Neural progenitor cell (in vitro differentiated cells): ENCODE data around the gene ACTL7B. TPM values are rescaled to one million over a fixed set of nuclear protein-coding genes. Genes with fewer than 3 reads are reported as not detected.
A peak's percentile ranks its signal among the peaks of the same experiment; 100 is the strongest.

Experiments
- DNase-seq: peaks from one replicate; pipeline ENCODE4 v3.0.0-alpha.2; 2016; ENCODE audit warnings: low spot score
- H2AFZ ChIP-seq: fragments of 200-600 bp; sonication (generic); replicated peaks from 2 replicates; pipeline ENCODE4 v1.6.1; 2016; ENCODE audit warnings: antibody characterized with exemption
- H3F3A ChIP-seq: fragments of 200-600 bp; sonication (generic); 2 replicates; pipeline ENCODE4 v1.6.1; 2016; ENCODE audit warnings: antibody characterized with exemption, low read depth
- H3K27ac ChIP-seq: fragments of 200-600 bp; sonication (generic); 2 replicates; pipeline ENCODE4 v1.5.1; 2016; ENCODE audit warnings: mild to moderate bottlenecking
- H3K27me3 ChIP-seq: fragments of 200-600 bp; sonication (generic); 2 replicates; pipeline ENCODE4 v1.6.1; 2016; ENCODE audit warnings: mild to moderate bottlenecking, moderate library complexity
- H3K36me3 ChIP-seq: fragments of 200-600 bp; sonication (generic); 2 replicates; pipeline ENCODE4 v1.5.1; 2016
- H3K4me1 ChIP-seq: fragments of 200-600 bp; sonication (generic); 2 replicates; pipeline ENCODE4 v1.6.1; 2016; ENCODE audit warnings: mixed run types
- H3K4me2 ChIP-seq: fragments of 200-600 bp; sonication (generic); 2 replicates; pipeline ENCODE4 v1.6.1; 2016
- H3K4me3 ChIP-seq: fragments of 200-600 bp; sonication (generic); 2 replicates; pipeline ENCODE4 v1.5.1; 2016
- H3K79me2 ChIP-seq: fragments of 200-600 bp; sonication (generic); 2 replicates; pipeline ENCODE4 v1.6.1; 2016; ENCODE audit warnings: low read depth
- H3K9ac ChIP-seq: fragments of 200-600 bp; sonication (generic); 2 replicates; pipeline ENCODE4 v1.6.1; 2016
- H3K9me3 ChIP-seq: fragments of 200-600 bp; sonication (generic); 2 replicates; pipeline ENCODE4 v1.5.1; 2016; ENCODE audit warnings: low read depth
- H4K20me1 ChIP-seq: fragments of 200-600 bp; sonication (generic); 2 replicates; pipeline ENCODE4 v1.6.1; 2016; ENCODE audit warnings: low read depth
- H3K27ac Mint-ChIP-seq: 3 replicates; pipeline ENCODE4 v1.8.0; 2021; ENCODE audit warnings: mixed read lengths
- H3K27me3 Mint-ChIP-seq: 2 replicates; pipeline ENCODE4 v1.8.0; 2022; ENCODE audit warnings: low read depth, mild to moderate bottlenecking, inconsistent platforms, moderate library complexity, mixed read lengths; ENCODE audit not compliant: insufficient read depth
- H3K36me3 Mint-ChIP-seq: 3 replicates; pipeline ENCODE4 v1.8.0; 2021; ENCODE audit warnings: mixed read lengths
- H3K4me1 Mint-ChIP-seq: 3 replicates; pipeline ENCODE4 v1.8.0; 2021; ENCODE audit warnings: mixed read lengths
- H3K4me3 Mint-ChIP-seq: 3 replicates; pipeline ENCODE4 v1.8.0; 2021; ENCODE audit warnings: mild to moderate bottlenecking, moderate library complexity, mixed read lengths
- H3K9me3 Mint-ChIP-seq: 3 replicates; pipeline ENCODE4 v1.8.0; 2020; ENCODE audit warnings: mixed read lengths
- EZH2 ChIP-seq: fragments of 200-600 bp; sonication (generic); IDR thresholded peaks from 2 replicates; pipeline ENCODE4 v1.6.1; 2017; ENCODE audit warnings: antibody characterized with exemption, mild to moderate bottlenecking, moderate library complexity
- EZH2phosphoT487 ChIP-seq: fragments of 200-600 bp; sonication (generic); IDR thresholded peaks from 2 replicates; pipeline ENCODE4 v1.6.1; 2017; ENCODE audit warnings: antibody characterized with exemption
- total RNA-seq: library from RNA; depleted of rRNA; stranded (reverse); fragments of >200 nt; gene quantifications from 2 replicates; pipeline ENCODE4 v1.2.3, GENCODE V29; 2015; ENCODE audit warnings: low replicate concordance
- TF ChIP-seq, protein P1 (sequence below): fragments of 200-600 bp; sonication (generic); IDR thresholded peaks from 2 replicates; pipeline ENCODE4 v1.5.1; 2017; ENCODE audit warnings: antibody characterized with exemption, mild to moderate bottlenecking

The ACTL7B gene
- total RNA-seq, 1 donor from 2014 or later, result not detected

DNA sequence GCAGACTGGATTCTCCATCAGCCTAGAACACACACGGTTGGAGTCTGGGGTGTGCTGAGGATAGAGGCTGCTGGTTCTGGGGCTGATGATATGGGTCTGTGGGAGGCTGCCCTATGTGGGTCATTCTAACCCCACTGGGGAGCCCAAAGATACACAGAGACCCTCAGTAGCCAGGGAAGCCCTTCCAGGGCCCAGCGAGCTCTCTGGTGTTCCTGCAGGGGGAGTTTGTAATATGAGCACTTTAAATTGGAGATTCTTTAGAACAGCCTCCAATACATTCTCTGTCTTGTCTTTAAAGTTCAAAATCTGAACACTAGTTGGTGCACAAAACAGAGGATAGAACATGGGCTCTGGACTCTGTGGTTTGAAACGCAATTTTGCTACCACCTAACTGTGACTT, 8.7 kb upstream of the ACTL7B start:
- Mint-ChIP-seq H3K27me3 (no peaks in the 10 kb centered on the region), H3K36me3 (peaks cover 12% of the 10 kb centered on the region), H3K4me3 (no peak overlapping the region), H3K9me3 (no peaks in the 10 kb centered on the region), H3K4me1 (peaks cover 3% of the 10 kb centered on the region), H3K27ac (no peak overlapping the region)
- Histone ChIP-seq H3K27me3 (no peaks in the 10 kb centered on the region), H3K4me3 (no peak overlapping the region), H2AFZ (no peak overlapping the region), H3K9me3 (no peaks in the 10 kb centered on the region), H3K4me2 (no peak overlapping the region), H3K9ac (no peak overlapping the region), H3F3A (no peaks in the 10 kb centered on the region), H3K79me2 (no peaks in the 10 kb centered on the region), H3K27ac (no peak overlapping the region), H3K36me3 (no peaks in the 10 kb centered on the region), H4K20me1 (no peaks in the 10 kb centered on the region), H3K4me1 (no peaks in the 10 kb centered on the region)
- TF ChIP-seq, protein P1, sequence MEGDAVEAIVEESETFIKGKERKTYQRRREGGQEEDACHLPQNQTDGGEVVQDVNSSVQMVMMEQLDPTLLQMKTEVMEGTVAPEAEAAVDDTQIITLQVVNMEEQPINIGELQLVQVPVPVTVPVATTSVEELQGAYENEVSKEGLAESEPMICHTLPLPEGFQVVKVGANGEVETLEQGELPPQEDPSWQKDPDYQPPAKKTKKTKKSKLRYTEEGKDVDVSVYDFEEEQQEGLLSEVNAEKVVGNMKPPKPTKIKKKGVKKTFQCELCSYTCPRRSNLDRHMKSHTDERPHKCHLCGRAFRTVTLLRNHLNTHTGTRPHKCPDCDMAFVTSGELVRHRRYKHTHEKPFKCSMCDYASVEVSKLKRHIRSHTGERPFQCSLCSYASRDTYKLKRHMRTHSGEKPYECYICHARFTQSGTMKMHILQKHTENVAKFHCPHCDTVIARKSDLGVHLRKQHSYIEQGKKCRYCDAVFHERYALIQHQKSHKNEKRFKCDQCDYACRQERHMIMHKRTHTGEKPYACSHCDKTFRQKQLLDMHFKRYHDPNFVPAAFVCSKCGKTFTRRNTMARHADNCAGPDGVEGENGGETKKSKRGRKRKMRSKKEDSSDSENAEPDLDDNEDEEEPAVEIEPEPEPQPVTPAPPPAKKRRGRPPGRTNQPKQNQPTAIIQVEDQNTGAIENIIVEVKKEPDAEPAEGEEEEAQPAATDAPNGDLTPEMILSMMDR, result peak; percentile 28
- no peak for TF ChIP-seq EZH2
- DNase-seq, result peak; percentile 8

DNA sequence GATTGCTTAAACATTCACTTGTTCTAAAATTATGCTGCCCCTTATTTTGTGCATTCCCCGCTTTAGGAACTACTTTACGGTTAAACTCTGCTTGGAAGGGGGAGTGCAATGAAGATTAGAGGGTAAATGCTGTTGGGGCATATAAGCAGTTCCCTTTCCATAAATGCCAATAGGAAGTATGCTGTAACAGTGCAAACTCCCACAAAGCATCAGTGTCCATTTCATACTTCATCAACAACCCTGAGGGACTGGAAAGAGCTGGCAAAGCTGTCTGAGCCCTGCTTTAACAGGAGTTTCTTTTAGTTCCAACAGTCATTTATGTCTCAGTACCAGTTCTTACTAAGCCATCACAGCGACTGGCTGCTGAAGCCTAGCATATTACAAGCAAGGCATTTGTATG, 8.1 kb upstream of the ACTL7B start:
- Mint-ChIP-seq H3K4me1 (peaks cover 3% of the 10 kb centered on the region), H3K9me3 (no peaks in the 10 kb centered on the region), H3K27me3 (no peaks in the 10 kb centered on the region), H3K27ac (no peak overlapping the region), H3K4me3 (no peak overlapping the region), H3K36me3 (peaks cover 9% of the 10 kb centered on the region)
- Histone ChIP-seq H3K4me3 (no peak overlapping the region), H3F3A (no peaks in the 10 kb centered on the region), H3K4me1 (no peaks in the 10 kb centered on the region), H3K9me3 (no peaks in the 10 kb centered on the region), H4K20me1 (no peaks in the 10 kb centered on the region), H3K36me3 (no peaks in the 10 kb centered on the region), H3K4me2 (no peak overlapping the region), H3K9ac (no peak overlapping the region), H3K79me2 (no peaks in the 10 kb centered on the region), H3K27ac (no peak overlapping the region), H3K27me3 (no peaks in the 10 kb centered on the region), H2AFZ (no peak overlapping the region)
- no peak for DNase-seq
- TF ChIP-seq EZH2phosphoT487 (no peak), EZH2 (no peak)
- TF ChIP-seq, protein P1, result no peak

DNA sequence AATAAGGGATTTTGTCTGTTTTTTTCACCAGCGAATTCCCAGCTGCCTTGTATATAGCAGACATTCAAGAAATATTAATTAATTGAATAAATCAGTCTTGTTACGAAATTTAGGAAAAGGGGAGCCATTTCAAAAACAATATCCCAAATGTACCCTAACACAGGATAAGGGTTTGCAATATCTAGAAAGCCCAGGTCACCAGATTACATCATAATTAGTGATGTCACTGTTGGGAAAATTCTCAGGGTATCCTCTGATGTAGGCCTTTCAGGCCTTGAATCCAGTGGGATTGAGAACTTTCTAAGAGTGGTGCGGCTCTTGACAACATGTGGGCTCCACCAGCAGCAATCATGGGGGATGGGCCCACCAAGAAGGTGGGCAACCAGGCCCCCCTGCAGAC, 6.2 kb upstream of the ACTL7B start, which contains the start of gene ACTL7A:
Gene ACTL7A (plus strand): TSS at position 270 of the 400 bp plus-strand sequence. CDS start 57 bp downstream, at position 327.
- DNase-seq, result no peak
- Mint-ChIP-seq H3K27ac (peak within 1 kb of the TSS; percentile 4), H3K36me3 (no peaks in the 10 kb centered on the region), H3K9me3 (no peaks in the 10 kb centered on the region), H3K4me1 (peaks cover 3% of the 10 kb centered on the region), H3K4me3 (no peak within 1 kb of the TSS), H3K27me3 (peaks cover 5% of the 10 kb centered on the region)
- H4K20me1 ChIP-seq, result no peaks in the 10 kb centered on the region
- no peak within 1 kb of the TSS for H3K4me3 ChIP-seq
- H3K4me2 ChIP-seq, result no peak within 1 kb of the TSS
- no peaks in the 10 kb centered on the region for H3K9me3 ChIP-seq
- H3K9ac ChIP-seq, result no peak within 1 kb of the TSS
- H3K79me2 ChIP-seq, result no peaks in the 10 kb centered on the region
- no peak within 1 kb of the TSS for H3K27ac ChIP-seq
- H3K36me3 ChIP-seq, result no peaks in the 10 kb centered on the region
- no peaks in the 10 kb centered on the region for H3K27me3 ChIP-seq
- TF ChIP-seq EZH2phosphoT487, result no peak
- TF ChIP-seq EZH2, result no peak
- TF ChIP-seq, protein P1, result no peak
- no peaks in the 10 kb centered on the region for H3K4me1 ChIP-seq
- no peak within 1 kb of the TSS for H2AFZ ChIP-seq
- H3F3A ChIP-seq, result no peaks in the 10 kb centered on the region
